NB4 (cell line): ENCODE measurements around the gene APC.

Experiments
- POLR2A ChIP-seq: IDR thresholded peaks from 2 replicates; pipeline ENCODE4 v1.6.1; 2011; ENCODE audit warnings: mild to moderate bottlenecking; ENCODE audit not compliant: insufficient read length; ENCODE audit errors: extremely low read depth
- TF ChIP-seq, protein P1 (sequence below): IDR thresholded peaks from one replicate; pipeline ENCODE4 v1.5.1; 2012; ENCODE audit warnings: low read depth, low read length

DNA sequence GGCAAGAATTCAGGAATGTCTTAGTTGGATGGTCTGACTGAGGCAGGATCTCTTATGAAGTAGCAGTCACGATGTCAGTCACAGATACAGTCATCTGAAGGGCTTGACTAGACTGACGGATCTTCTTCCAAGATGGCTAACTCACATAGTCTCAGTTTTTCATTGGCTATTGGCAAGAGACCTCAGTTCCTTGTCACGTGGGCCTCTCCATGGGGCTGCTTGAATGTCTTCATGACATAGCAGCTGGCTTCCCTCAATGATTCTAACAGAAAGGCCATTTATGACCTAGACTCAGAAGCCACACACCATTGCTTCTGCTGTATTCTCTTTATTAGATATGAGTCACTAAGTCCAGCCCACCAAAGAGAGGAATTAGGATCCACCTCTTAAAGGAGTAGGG is 4.7 kb downstream of the APC start:
- TF ChIP-seq, protein P1, sequence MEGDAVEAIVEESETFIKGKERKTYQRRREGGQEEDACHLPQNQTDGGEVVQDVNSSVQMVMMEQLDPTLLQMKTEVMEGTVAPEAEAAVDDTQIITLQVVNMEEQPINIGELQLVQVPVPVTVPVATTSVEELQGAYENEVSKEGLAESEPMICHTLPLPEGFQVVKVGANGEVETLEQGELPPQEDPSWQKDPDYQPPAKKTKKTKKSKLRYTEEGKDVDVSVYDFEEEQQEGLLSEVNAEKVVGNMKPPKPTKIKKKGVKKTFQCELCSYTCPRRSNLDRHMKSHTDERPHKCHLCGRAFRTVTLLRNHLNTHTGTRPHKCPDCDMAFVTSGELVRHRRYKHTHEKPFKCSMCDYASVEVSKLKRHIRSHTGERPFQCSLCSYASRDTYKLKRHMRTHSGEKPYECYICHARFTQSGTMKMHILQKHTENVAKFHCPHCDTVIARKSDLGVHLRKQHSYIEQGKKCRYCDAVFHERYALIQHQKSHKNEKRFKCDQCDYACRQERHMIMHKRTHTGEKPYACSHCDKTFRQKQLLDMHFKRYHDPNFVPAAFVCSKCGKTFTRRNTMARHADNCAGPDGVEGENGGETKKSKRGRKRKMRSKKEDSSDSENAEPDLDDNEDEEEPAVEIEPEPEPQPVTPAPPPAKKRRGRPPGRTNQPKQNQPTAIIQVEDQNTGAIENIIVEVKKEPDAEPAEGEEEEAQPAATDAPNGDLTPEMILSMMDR = no peak
- TF ChIP-seq POLR2A = no peak
